GM18873 (cell line): Measurements from ENCODE around the gene RYR3.

ENCODE experiments used
- ATAC-seq: cut with Tn5 transposase; IDR thresholded peaks from one replicate; pipeline ENCODE4 v1.9.1; 2021; ENCODE audit warnings: mild to moderate bottlenecking, moderate library complexity, moderate number of reproducible peaks; ENCODE audit not compliant: unreplicated experiment, low FRiP score

The RYR3 gene

GRCh38 chr15:33317896-33318295, 7.1 kb downstream of the RYR3 start:
- ATAC-seq, result no peak

- ATAC-seq, result no peak
Observed at GRCh38 chr15:33320017-33320416, 9.2 kb downstream of the RYR3 start.

GRCh38 chr15:33322091-33322490, 11.3 kb downstream of the RYR3 start:
- ATAC-seq, result no peak

GRCh38 chr15:33324609-33325008, 13.8 kb downstream of the RYR3 start:
- ATAC-seq, result no peak

- ATAC-seq, result no peak
Observed at GRCh38 chr15:33326908-33327307, 16.1 kb downstream of the RYR3 start.

- no peak for ATAC-seq
Observed at GRCh38 chr15:33328106-33328505, 17.3 kb downstream of the RYR3 start.

GRCh38 chr15:33329457-33329856, 18.7 kb downstream of the RYR3 start:
- ATAC-seq, result no peak

- ATAC-seq, result no peak
Observed at GRCh38 chr15:33330931-33331330, 20.2 kb downstream of the RYR3 start.

- no peak for ATAC-seq
Observed at GRCh38 chr15:33341953-33342352, 31.2 kb downstream of the RYR3 start.

GRCh38 chr15:33343275-33343674, 32.5 kb downstream of the RYR3 start:
- ATAC-seq, result no peak

- ATAC-seq, result no peak
Observed at GRCh38 chr15:33344111-33344510, 33.3 kb downstream of the RYR3 start.

GRCh38 chr15:33344530-33344929, 33.8 kb downstream of the RYR3 start:
- ATAC-seq, result no peak

- no peak for ATAC-seq
Observed at GRCh38 chr15:33354411-33354810, 43.6 kb downstream of the RYR3 start.

- no peak for ATAC-seq
Observed at GRCh38 chr15:33357845-33358244, 47.1 kb downstream of the RYR3 start.

GRCh38 chr15:33358306-33358705, 47.5 kb downstream of the RYR3 start:
- ATAC-seq, result no peak

GRCh38 chr15:33360886-33361285, 50.1 kb downstream of the RYR3 start:
- ATAC-seq, result no peak

- ATAC-seq, result no peak
Observed at GRCh38 chr15:33369941-33370622, 59.3 kb downstream of the RYR3 start.

- no peak for ATAC-seq
Observed at GRCh38 chr15:33370623-33371020, 59.9 kb downstream of the RYR3 start.

GRCh38 chr15:33371159-33371558, 60.4 kb downstream of the RYR3 start:
- no peak for ATAC-seq

- ATAC-seq, result no peak
Observed at GRCh38 chr15:33374226-33374914, 63.6 kb downstream of the RYR3 start.

GRCh38 chr15:33375236-33375635, 64.5 kb downstream of the RYR3 start:
- ATAC-seq, result no peak

- ATAC-seq, result no peak
Observed at GRCh38 chr15:33377204-33377603, 66.4 kb downstream of the RYR3 start.
